ENCODE measurements around the gene SPRED2.

DNA sequence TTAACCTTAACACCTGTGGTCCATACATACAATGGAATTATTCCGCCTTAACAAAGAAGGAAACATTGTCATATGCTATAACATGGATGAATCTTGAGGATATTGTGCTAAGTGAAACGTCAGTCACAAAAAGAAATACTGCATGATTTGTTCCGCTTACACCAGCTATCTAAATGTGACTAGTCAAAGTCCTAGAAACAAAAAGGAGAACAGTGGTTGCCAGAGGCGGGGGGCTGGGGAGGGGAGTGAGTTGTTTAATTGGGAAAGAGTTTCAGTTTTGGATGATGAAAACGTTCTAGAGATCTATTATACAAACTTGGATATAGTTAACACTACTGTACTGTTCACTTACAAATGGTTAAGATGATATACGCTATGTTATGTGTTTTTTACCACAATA is 72.0 kb downstream of the SPRED2 start:
- TF ChIP-seq, protein P1, sequence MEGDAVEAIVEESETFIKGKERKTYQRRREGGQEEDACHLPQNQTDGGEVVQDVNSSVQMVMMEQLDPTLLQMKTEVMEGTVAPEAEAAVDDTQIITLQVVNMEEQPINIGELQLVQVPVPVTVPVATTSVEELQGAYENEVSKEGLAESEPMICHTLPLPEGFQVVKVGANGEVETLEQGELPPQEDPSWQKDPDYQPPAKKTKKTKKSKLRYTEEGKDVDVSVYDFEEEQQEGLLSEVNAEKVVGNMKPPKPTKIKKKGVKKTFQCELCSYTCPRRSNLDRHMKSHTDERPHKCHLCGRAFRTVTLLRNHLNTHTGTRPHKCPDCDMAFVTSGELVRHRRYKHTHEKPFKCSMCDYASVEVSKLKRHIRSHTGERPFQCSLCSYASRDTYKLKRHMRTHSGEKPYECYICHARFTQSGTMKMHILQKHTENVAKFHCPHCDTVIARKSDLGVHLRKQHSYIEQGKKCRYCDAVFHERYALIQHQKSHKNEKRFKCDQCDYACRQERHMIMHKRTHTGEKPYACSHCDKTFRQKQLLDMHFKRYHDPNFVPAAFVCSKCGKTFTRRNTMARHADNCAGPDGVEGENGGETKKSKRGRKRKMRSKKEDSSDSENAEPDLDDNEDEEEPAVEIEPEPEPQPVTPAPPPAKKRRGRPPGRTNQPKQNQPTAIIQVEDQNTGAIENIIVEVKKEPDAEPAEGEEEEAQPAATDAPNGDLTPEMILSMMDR (conservative IDR thresholded peaks at IDR 0.05 in 1 of 2, IDR thresholded peaks at IDR 0.05 in 1 of 2; ENCODE audit: extremely low read depth in 1 of 2, insufficient read depth in 1 of 2, low read depth in 1 of 2, low read length in 2 of 2), result no peak
- TF ChIP-seq EZH2 (IDR thresholded peaks at IDR 0.05; ENCODE audit: borderline replicate concordance, low read length), result no peak
